M059J (cell line): ENCODE data around the gene GPN1. TPM values are rescaled to one million over a fixed set of nuclear protein-coding genes. Genes with fewer than 3 reads are reported as not detected.
A peak's percentile ranks its signal among the peaks of the same experiment; 100 is the strongest.
"Not testable (repeated sequence)": the region's sequence is repeated elsewhere in the genome, so short reads cannot be mapped to it uniquely, and the experiment has no call there.

Experiments used
- DNase-seq: peaks from one replicate; pipeline ENCODE4 v3.0.0-alpha.2; 2012; ENCODE audit warnings: low read depth
- total RNA-seq: library from RNA; depleted of rRNA; stranded (reverse); fragments of >200 nt; shearing (Covaris generic); gene quantifications from 2 replicates; pipeline ENCODE4 v1.2.3, GENCODE V29; 2014

GPN1 gene
- total RNA-seq, 1 experiment from 2014 or later, result 44.7 TPM

- not testable (repeated sequence) for DNase-seq
Measured at GRCh38 chr2:27626921-27627320, 1.9 kb upstream of the GPN1 start.

GRCh38 chr2:27627963-27628766 lies 685 bp upstream of the GPN1 start:
- peak; percentile 95 for DNase-seq

GRCh38 chr2:27630257-27630656 lies 1.4 kb downstream of the GPN1 start:
- not testable (repeated sequence) for DNase-seq

GRCh38 chr2:27634291-27634690 lies 5.4 kb downstream of the GPN1 start:
- no peak for DNase-seq

- peak; percentile 34 for DNase-seq
Measured at GRCh38 chr2:27636766-27637165, 7.9 kb downstream of the GPN1 start.

GRCh38 chr2:27638037-27638637 lies 9.3 kb downstream of the GPN1 start:
- peak; percentile 80 for DNase-seq

GRCh38 chr2:27638709-27639108 lies 9.9 kb downstream of the GPN1 start:
- DNase-seq, result peak; percentile 75

GRCh38 chr2:27640722-27641245 lies 11.9 kb downstream of the GPN1 start:
- no peak for DNase-seq

GRCh38 chr2:27645197-27645596 lies 16.3 kb downstream of the GPN1 start:
- DNase-seq, result no peak

GRCh38 chr2:27647289-27647688 lies 18.4 kb downstream of the GPN1 start:
- DNase-seq, result peak; percentile 17

GRCh38 chr2:27647737-27648136 lies 18.9 kb downstream of the GPN1 start:
- DNase-seq, result no peak

- DNase-seq, result no peak
Measured at GRCh38 chr2:27651056-27651455, 22.2 kb downstream of the GPN1 start.

GRCh38 chr2:27652341-27652740 lies 23.5 kb downstream of the GPN1 start:
- DNase-seq, result no peak

- DNase-seq, result no peak
Measured at GRCh38 chr2:27652790-27653189, 23.9 kb downstream of the GPN1 start.

GRCh38 chr2:27653397-27653796 lies 24.5 kb downstream of the GPN1 start:
- peak; percentile 40 for DNase-seq

- peak; percentile 93 for DNase-seq
Measured at GRCh38 chr2:27655155-27655951, 26.5 kb downstream of the GPN1 start.

- DNase-seq, result no peak
Measured at GRCh38 chr2:27661371-27661770, 32.5 kb downstream of the GPN1 start.

- DNase-seq, result peak; percentile 82
Measured at GRCh38 chr2:27663285-27664153, 34.7 kb downstream of the GPN1 start, which contains the start of the genes SLC4A1AP and SUPT7L. Gene SLC4A1AP, plus strand, starts transcription at chr2:27663889. Its CDS starts 26 bp downstream, at chr2:27663915. Gene SUPT7L, minus strand, starts transcription at chr2:27663614. Its CDS starts 1,422 bp downstream, at chr2:27662192.

- DNase-seq, result no peak
Measured at GRCh38 chr2:27664154-27664574, 35.3 kb downstream of the GPN1 start.

- no peak for DNase-seq
Measured at GRCh38 chr2:27664622-27665363, 35.9 kb downstream of the GPN1 start.
